Esophagus squamous epithelium (tissue), 4 donors: Measurements from ENCODE around the gene TUBA3E.
"Not testable (repeated sequence)": the region's sequence is repeated elsewhere in the genome, so short reads cannot be mapped to it uniquely, and the experiment has no call there.

Experiments
- POLR2A ChIP-seq, 4 donors: fragments of 450-650 bp; IDR thresholded peaks; one replicate each; pipeline ENCODE4 v1.6.1; 2017; ENCODE audit warnings: antibody characterized with exemption in 4 of 4, mild to moderate bottlenecking in 4 of 4, moderate library complexity in 3 of 4
- TF ChIP-seq, protein P1 (sequence below), 6 experiments: fragments of 450-650 bp in 4 of 6; fragments of 200-600 bp in 2 of 6; sonication (generic) in 2 of 6; IDR thresholded peaks; one replicate each; pipeline ENCODE4 v1.5.1; 2016 to 2019; ENCODE audit warnings: antibody characterized with exemption in 6 of 6, mild to moderate bottlenecking in 4 of 6, moderate library complexity in 4 of 6

DNA sequence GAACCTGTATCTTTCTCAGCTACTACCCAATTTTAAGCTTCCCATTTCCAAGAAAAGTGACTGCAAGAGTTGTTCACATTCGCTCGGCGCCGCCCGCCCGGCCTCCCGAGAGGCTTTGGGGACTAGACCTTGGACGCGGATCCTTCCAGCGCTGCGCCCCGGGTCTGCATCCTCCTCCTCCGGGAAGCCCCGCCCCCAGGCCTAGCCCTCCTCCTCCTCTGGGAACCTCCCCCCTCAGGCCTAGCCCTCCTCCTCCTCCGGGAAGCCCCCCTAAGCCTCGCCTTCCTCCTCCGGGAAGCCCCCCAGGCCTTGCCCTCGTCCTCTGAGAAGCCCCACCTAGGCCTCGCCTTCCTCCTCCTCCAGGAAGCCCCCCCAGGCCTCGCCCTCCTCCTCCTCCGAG, 29.8 kb upstream of the TUBA3E start:
- not testable (repeated sequence) for TF ChIP-seq POLR2A (IDR thresholded peaks at IDR 0.05)
- TF ChIP-seq, protein P1, sequence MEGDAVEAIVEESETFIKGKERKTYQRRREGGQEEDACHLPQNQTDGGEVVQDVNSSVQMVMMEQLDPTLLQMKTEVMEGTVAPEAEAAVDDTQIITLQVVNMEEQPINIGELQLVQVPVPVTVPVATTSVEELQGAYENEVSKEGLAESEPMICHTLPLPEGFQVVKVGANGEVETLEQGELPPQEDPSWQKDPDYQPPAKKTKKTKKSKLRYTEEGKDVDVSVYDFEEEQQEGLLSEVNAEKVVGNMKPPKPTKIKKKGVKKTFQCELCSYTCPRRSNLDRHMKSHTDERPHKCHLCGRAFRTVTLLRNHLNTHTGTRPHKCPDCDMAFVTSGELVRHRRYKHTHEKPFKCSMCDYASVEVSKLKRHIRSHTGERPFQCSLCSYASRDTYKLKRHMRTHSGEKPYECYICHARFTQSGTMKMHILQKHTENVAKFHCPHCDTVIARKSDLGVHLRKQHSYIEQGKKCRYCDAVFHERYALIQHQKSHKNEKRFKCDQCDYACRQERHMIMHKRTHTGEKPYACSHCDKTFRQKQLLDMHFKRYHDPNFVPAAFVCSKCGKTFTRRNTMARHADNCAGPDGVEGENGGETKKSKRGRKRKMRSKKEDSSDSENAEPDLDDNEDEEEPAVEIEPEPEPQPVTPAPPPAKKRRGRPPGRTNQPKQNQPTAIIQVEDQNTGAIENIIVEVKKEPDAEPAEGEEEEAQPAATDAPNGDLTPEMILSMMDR (IDR thresholded peaks at IDR 0.05) = not testable (repeated sequence)
